22Rv1 (cell line): ENCODE data around the gene XYLB.

Experiments used
- H3K27ac ChIP-seq: fragments of 450-650 bp; 2 replicates; pipeline ENCODE4 v1.5.1; 2017
- CTCF ChIP-seq: fragments of 450-650 bp; IDR thresholded peaks from 2 replicates; pipeline ENCODE4 v1.5.1; 2017; ENCODE audit warnings: mild to moderate bottlenecking
- ZFX ChIP-seq: fragments of 450-650 bp; IDR thresholded peaks from 2 replicates; pipeline ENCODE4 v1.6.1; 2017; ENCODE audit warnings: antibody characterized with exemption, borderline replicate concordance

XYLB gene

GRCh38 chr3:38343797-38344594 lies 2.6 kb upstream of the XYLB start:
- no peak overlapping the region for H3K27ac ChIP-seq
- TF ChIP-seq ZFX, result no peak
- no peak for TF ChIP-seq CTCF

- peak overlapping the region; percentile 77 for H3K27ac ChIP-seq
- TF ChIP-seq CTCF, result no peak
- no peak for TF ChIP-seq ZFX
These were observed 552 bp upstream of the XYLB start for GRCh38 chr3:38345879-38346586.

- TF ChIP-seq CTCF (no peak), ZFX (no peak)
- H3K27ac ChIP-seq, result peak overlapping the region; percentile 77
These were observed 1.0 kb downstream of the XYLB start for GRCh38 chr3:38347421-38348200.

- no peak for TF ChIP-seq ZFX
- TF ChIP-seq CTCF, result no peak
- no peak overlapping the region for H3K27ac ChIP-seq
These were observed 2.3 kb downstream of the XYLB start for GRCh38 chr3:38348903-38349302.

GRCh38 chr3:38349684-38350359 lies 3.2 kb downstream of the XYLB start:
- TF ChIP-seq CTCF (no peak), ZFX (no peak)
- H3K27ac ChIP-seq, result no peak overlapping the region

- H3K27ac ChIP-seq, result no peak overlapping the region
- TF ChIP-seq CTCF (no peak), ZFX (no peak)
These were observed 6.6 kb downstream of the XYLB start for GRCh38 chr3:38353151-38353550.
